B cell (primary cell): ENCODE results near the gene ENO3. TPM values are rescaled to one million over a fixed set of nuclear protein-coding genes. Genes with fewer than 3 reads are reported as not detected.

Experiments
- ATAC-seq: fragments of 200-7000 bp; cut with Tn5 transposase; one replicate; pipeline ENCODE4 v1.10.0; 2021; ENCODE audit warnings: low read depth, mild to moderate bottlenecking, moderate number of reproducible peaks, moderate library complexity
- CTCF ChIA-PET: fragments of 350-600 bp; sonication (Branson Sonifier 250); formaldehyde crosslinking; loops from one replicate; lab custom pipeline; 2021; ENCODE audit warnings: antibody characterized with exemption, inconsistent platforms; lab: Charles Lee
- POLR2A ChIA-PET: fragments of 350-600 bp; sonication (Branson Sonifier 250); formaldehyde crosslinking; loops from one replicate; lab custom pipeline; 2021; ENCODE audit warnings: antibody characterized with exemption; lab: Charles Lee
- DNase-seq: peaks from one replicate; pipeline ENCODE4 v3.0.0; 2013
- H2AFZ ChIP-seq: 2 replicates; pipeline ENCODE4 v1.6.1; 2012; ENCODE audit warnings: mild to moderate bottlenecking, low read depth, low read length; ENCODE audit not compliant: insufficient read depth, poor library complexity, severe bottlenecking
- H3K27ac ChIP-seq, 2 donors: 1 replicate in 1 of 2; 2 replicates in 1 of 2; pipeline ENCODE4 v1.5.1; 2012 to 2013; ENCODE audit warnings: low read length in 2 of 2, mild to moderate bottlenecking in 2 of 2, moderate library complexity in 1 of 2
- H3K27me3 ChIP-seq, 4 experiments: fragments of 200-600 bp in 1 of 4; sonication (generic) in 1 of 4; replicated peaks in 1 of 4; 1 replicate in 2 of 4; 2 replicates in 2 of 4; pipeline versions ENCODE4 v1.6.1 to v1.7.0; 2013 to 2016; ENCODE audit warnings: low read length in 3 of 4, mild to moderate bottlenecking in 2 of 4, mixed read lengths in 1 of 4, moderate library complexity in 1 of 4; ENCODE audit not compliant: insufficient read depth in 4 of 4, control insufficient read depth in 3 of 4; ENCODE audit errors: control extremely low read depth in 1 of 4
- H3K36me3 ChIP-seq, 2 experiments: replicated peaks in 1 of 2; 1 replicate in 1 of 2; 2 replicates in 1 of 2; pipeline versions ENCODE4 v1.6.1 to v1.7.1; 2013; ENCODE audit warnings: low read length in 1 of 2; ENCODE audit not compliant: insufficient read depth in 2 of 2, control insufficient read depth in 1 of 2; ENCODE audit errors: control extremely low read depth in 1 of 2, extremely low read depth in 1 of 2
- H3K4me1 ChIP-seq, 2 donors: fragments of 200-600 bp in 1 of 2; sonication (generic) in 1 of 2; 1 replicate in 1 of 2; 2 replicates in 1 of 2; pipeline versions ENCODE4 v1.5.1 to v1.6.1; 2013 to 2017; ENCODE audit warnings: low read length in 2 of 2; ENCODE audit not compliant: control insufficient read depth in 2 of 2, insufficient read depth in 2 of 2
- H3K4me2 ChIP-seq: replicated peaks from 2 replicates; pipeline ENCODE3; 2012; ENCODE audit warnings: mild to moderate bottlenecking, low read depth, low read length; ENCODE audit not compliant: poor library complexity, severe bottlenecking
- H3K4me3 ChIP-seq, 5 experiments: fragments of 200-600 bp in 1 of 5; sonication (generic) in 1 of 5; 1 replicate in 3 of 5; 2 replicates in 2 of 5; pipeline versions ENCODE4 v1.5.1 to v1.7.0; 2011 to 2016; ENCODE audit warnings: low read length in 4 of 5, mild to moderate bottlenecking in 4 of 5, low read depth in 2 of 5, control low read depth in 1 of 5, moderate library complexity in 1 of 5; ENCODE audit not compliant: insufficient read depth in 1 of 5; ENCODE audit errors: control extremely low read depth in 1 of 5, extremely low read depth in 1 of 5
- H3K79me2 ChIP-seq: fragments of 200-600 bp; sonication (generic); one replicate; pipeline ENCODE4 v1.6.0; 2016; ENCODE audit warnings: low read length; ENCODE audit not compliant: control insufficient read depth, insufficient read depth
- H3K9ac ChIP-seq: fragments of 200-600 bp; sonication (generic); 2 replicates; pipeline ENCODE4 v1.6.1; 2017; ENCODE audit warnings: mild to moderate bottlenecking, low read length, moderate library complexity
- H3K9me3 ChIP-seq, 3 donors: one replicate each; pipeline versions ENCODE4 v1.6.1 to v1.7.1; 2013; ENCODE audit warnings: low read length in 2 of 3; ENCODE audit not compliant: control insufficient read depth in 2 of 3, insufficient read depth in 1 of 3; ENCODE audit errors: control extremely low read depth in 1 of 3
- H4K20me1 ChIP-seq: 2 replicates; pipeline ENCODE4 v1.6.0; 2012; ENCODE audit warnings: mild to moderate bottlenecking, low read length; ENCODE audit not compliant: insufficient read depth, control insufficient read depth, poor library complexity, severe bottlenecking
- H3K27ac Mint-ChIP-seq: one replicate; pipeline ENCODE4 v1.8.0; 2021; ENCODE audit warnings: mixed read lengths
- H3K27me3 Mint-ChIP-seq: one replicate; pipeline ENCODE4 v1.8.0; 2021; ENCODE audit warnings: mixed read lengths
- H3K4me1 Mint-ChIP-seq: one replicate; pipeline ENCODE4 v1.8.0; 2021; ENCODE audit warnings: mixed read lengths
- H3K4me3 Mint-ChIP-seq: one replicate; pipeline ENCODE4 v1.8.0; 2021; ENCODE audit warnings: mixed read lengths
- H3K9me3 Mint-ChIP-seq: one replicate; pipeline ENCODE4 v1.8.0; 2022; ENCODE audit warnings: mixed read lengths; ENCODE audit not compliant: insufficient read depth
- EZH2 ChIP-seq: IDR thresholded peaks from 2 replicates; pipeline ENCODE4 v1.6.1; 2012; ENCODE audit warnings: borderline replicate concordance, low read depth, mild to moderate bottlenecking, moderate library complexity, low read length; ENCODE audit not compliant: insufficient read depth, poor library complexity, severe bottlenecking
- WGBS: methylation state at CpG from one replicate; pipeline ENCODE4 v1.1.5; 2013; ENCODE audit warnings: missing lambda C conversion rate; ENCODE audit not compliant: insufficient coverage; 5-methylcytosine and 5-hydroxymethylcytosine counted together
- intact Hi-C: fragments of 100-400 bp; cut with micrococcal nuclease; formaldehyde crosslinking; loops from one replicate; pipeline ENCODE4 v1.10.0; 2022
- polyA plus RNA-seq: library from polyadenylated mRNA; depleted of rRNA; stranded (reverse); fragments of >200 nt; gene quantifications from 2 replicates; pipeline ENCODE4 v1.2.3, GENCODE V29; 2012
- total RNA-seq, 2 donors: library from RNA; stranded (reverse); fragments of 120-200 nt in 1 of 2; gene quantifications; 1 replicate in 1 of 2; 2 replicates in 1 of 2; pipeline versions ENCODE4 v1.2.3 to v1.2.4, GENCODE V29; 2013 to 2022
- TF ChIP-seq, protein P1 (sequence below): fragments of 200-600 bp; IDR thresholded peaks from one replicate; pipeline ENCODE4 v1.8.0; 2022; ENCODE audit warnings: antibody characterized with exemption, mild to moderate bottlenecking

The ENO3 gene
- total and polyA plus RNA-seq, 2 donors (not counting 1 experiment from before 2014, with no cell fraction given), result 34.8 to 50.1 TPM

DNA sequence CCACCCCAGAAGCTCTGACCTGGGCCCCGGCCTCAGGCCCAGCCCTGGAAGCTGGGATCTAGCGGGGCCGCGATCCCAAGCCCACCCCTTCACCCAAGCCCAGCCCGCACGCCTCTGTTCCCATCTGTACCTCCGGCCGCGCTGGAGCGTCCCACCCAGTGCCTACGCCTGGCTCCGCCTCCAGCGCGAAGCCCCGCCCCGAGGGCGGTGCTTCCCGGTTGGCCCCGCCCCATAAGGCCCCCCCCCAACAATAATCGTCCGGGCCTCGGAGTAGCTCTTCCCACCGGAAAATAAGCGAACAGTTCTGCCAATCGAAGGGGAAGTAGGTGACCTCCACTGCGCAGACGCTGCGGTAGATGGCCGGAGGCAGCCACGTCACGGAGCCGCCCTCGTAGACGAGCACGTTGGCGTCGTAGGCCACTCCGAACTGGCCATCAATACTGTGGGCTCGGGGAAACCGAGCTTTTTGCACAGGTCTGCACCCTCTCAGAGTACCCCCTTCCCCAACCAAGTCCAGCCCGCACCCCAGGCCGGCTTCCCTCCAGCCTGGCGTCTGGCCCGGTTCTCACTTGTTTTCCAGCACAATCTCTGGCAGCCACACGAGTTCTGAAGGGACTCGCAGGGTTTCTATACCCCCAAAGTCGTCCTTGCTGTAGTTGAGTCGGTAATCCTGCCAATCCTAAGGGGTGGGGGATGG, 49.1 kb upstream of the ENO3 start:
- peak overlapping the region; percentile 93 for H3K4me3 Mint-ChIP-seq
- intact Hi-C loops, result loop anchor here (5.0 kb wide), 1 partner anchor 334 kb away; no protein-coding TSS in a partner anchor
- H3K9me3 ChIP-seq, result peaks cover 0 to 25% (median 0%) of the 10 kb centered on the region in 3 donors
- peak overlapping the region; percentile 28 to 53 for H3K27ac ChIP-seq
- no peaks in the 10 kb centered on the region for H4K20me1 ChIP-seq
- H3K4me2 ChIP-seq, result peak overlapping the region; percentile 98
- no peaks in the 10 kb centered on the region for H3K79me2 ChIP-seq
- TF ChIP-seq, protein P1, sequence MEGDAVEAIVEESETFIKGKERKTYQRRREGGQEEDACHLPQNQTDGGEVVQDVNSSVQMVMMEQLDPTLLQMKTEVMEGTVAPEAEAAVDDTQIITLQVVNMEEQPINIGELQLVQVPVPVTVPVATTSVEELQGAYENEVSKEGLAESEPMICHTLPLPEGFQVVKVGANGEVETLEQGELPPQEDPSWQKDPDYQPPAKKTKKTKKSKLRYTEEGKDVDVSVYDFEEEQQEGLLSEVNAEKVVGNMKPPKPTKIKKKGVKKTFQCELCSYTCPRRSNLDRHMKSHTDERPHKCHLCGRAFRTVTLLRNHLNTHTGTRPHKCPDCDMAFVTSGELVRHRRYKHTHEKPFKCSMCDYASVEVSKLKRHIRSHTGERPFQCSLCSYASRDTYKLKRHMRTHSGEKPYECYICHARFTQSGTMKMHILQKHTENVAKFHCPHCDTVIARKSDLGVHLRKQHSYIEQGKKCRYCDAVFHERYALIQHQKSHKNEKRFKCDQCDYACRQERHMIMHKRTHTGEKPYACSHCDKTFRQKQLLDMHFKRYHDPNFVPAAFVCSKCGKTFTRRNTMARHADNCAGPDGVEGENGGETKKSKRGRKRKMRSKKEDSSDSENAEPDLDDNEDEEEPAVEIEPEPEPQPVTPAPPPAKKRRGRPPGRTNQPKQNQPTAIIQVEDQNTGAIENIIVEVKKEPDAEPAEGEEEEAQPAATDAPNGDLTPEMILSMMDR, result no peak
- no peak for TF ChIP-seq EZH2
- H3K27me3 ChIP-seq, result peaks cover 0 to 30% (median 11%) of the 10 kb centered on the region in 4 experiments
- 40% methylated on average over 45 of the region's 48 CpGs for WGBS
- peak overlapping the region in 4 of 5 experiments; percentile 9 to 67 (median 44) for H3K4me3 ChIP-seq
- H3K9me3 Mint-ChIP-seq, result no peaks in the 10 kb centered on the region
- ChIA-PET CTCF (interaction anchor here (1.0 to 4.0 kb wide), 7 partner anchors 38 to 483 kb away, joined by 3 to 15 read pairs (median 6); partner anchors contain the start of genes GLTPD2, RNF167, SLC25A11 and SPAG7), POLR2A (interaction anchor here (1.9 to 2.0 kb wide), 2 partner anchors 38 to 65 kb away, joined by 5 read pairs; partner anchors contain the start of genes RNF167, SLC25A11 and SPAG7)
- peaks cover 45 to 53% of the 10 kb centered on the region in 2 donors for H3K4me1 ChIP-seq
- no peak overlapping the region for H2AFZ ChIP-seq
- peaks cover 48% of the 10 kb centered on the region for H3K4me1 Mint-ChIP-seq
- DNase-seq (peak; percentile 68), ATAC-seq (no peak)
- H3K9ac ChIP-seq, result peak overlapping the region; percentile 68
- peak overlapping the region; percentile 72 for H3K27ac Mint-ChIP-seq
- peaks cover 7% of the 10 kb centered on the region for H3K27me3 Mint-ChIP-seq
- H3K36me3 ChIP-seq, result peaks cover 0 to 3% of the 10 kb centered on the region in 2 experiments
